Fibroblast of lung (primary cell): ENCODE data around the gene TMEM217. TPM values are rescaled to one million over a fixed set of nuclear protein-coding genes. Genes with fewer than 3 reads are reported as not detected.

Experiments used
- DNase-seq, 2 donors: peaks; one replicate each; pipeline versions ENCODE4 v3.0.0 to v3.0.0-alpha.2; 2010; ENCODE audit warnings: low read depth in 2 of 2
- H2AFZ ChIP-seq: 2 replicates; pipeline ENCODE4 v1.5.1; 2012; ENCODE audit warnings: low read length, control low read depth, inconsistent platforms
- H3K27ac ChIP-seq: 2 replicates; pipeline ENCODE4 v1.5.1; 2011; ENCODE audit warnings: low read length, control low read depth; ENCODE audit not compliant: insufficient read depth
- H3K27me3 ChIP-seq: 2 replicates; pipeline ENCODE4 v1.5.1; 2011; ENCODE audit warnings: mild to moderate bottlenecking, low read length; ENCODE audit not compliant: control insufficient read depth, insufficient read depth
- H3K36me3 ChIP-seq: 2 replicates; pipeline ENCODE4 v1.5.1; 2011; ENCODE audit warnings: low read length; ENCODE audit not compliant: control insufficient read depth, insufficient read depth
- H3K4me1 ChIP-seq: 2 replicates; pipeline ENCODE4 v1.5.1; 2011; ENCODE audit warnings: low read length; ENCODE audit not compliant: control insufficient read depth, insufficient read depth; ENCODE audit errors: extremely low read depth
- H3K4me2 ChIP-seq: 2 replicates; pipeline ENCODE4 v1.5.1; 2011; ENCODE audit warnings: low read length, control low read depth; ENCODE audit not compliant: insufficient read depth; ENCODE audit errors: extremely low read depth
- H3K4me3 ChIP-seq, 4 experiments: fragments of 200-600 bp in 1 of 4; sonication (generic) in 1 of 4; replicated peaks in 1 of 4; 2 replicates each; pipeline ENCODE4 v1.5.1; 2011 to 2016; ENCODE audit warnings: low read length in 4 of 4, low read depth in 3 of 4, mild to moderate bottlenecking in 3 of 4, control low read depth in 2 of 4, inconsistent platforms in 1 of 4, mixed read lengths in 1 of 4; ENCODE audit not compliant: insufficient read depth in 1 of 4; ENCODE audit errors: control extremely low read depth in 1 of 4
- H3K79me2 ChIP-seq: 2 replicates; pipeline ENCODE4 v1.5.1; 2012; ENCODE audit warnings: mild to moderate bottlenecking, low read length, inconsistent platforms; ENCODE audit not compliant: control insufficient read depth, insufficient read depth
- H3K9ac ChIP-seq: 2 replicates; pipeline ENCODE4 v1.5.1; 2011; ENCODE audit warnings: mild to moderate bottlenecking, low read length, control low read depth; ENCODE audit not compliant: insufficient read depth
- H3K9me3 ChIP-seq: 2 replicates; pipeline ENCODE4 v1.5.1; 2012; ENCODE audit warnings: low read depth, low read length; ENCODE audit not compliant: control insufficient read depth, insufficient read depth
- H4K20me1 ChIP-seq: 2 replicates; pipeline ENCODE4 v1.5.1; 2011; ENCODE audit warnings: low read length; ENCODE audit not compliant: control insufficient read depth, insufficient read depth; ENCODE audit errors: extremely low read depth
- CTCF ChIP-seq, 2 donors: IDR thresholded peaks in 1 of 2; conservative IDR thresholded peaks in 1 of 2; 1 replicate in 1 of 2; 2 replicates in 1 of 2; pipeline ENCODE4 v1.5.1; 2011 to 2012; ENCODE audit warnings: low read length in 2 of 2, control low read depth in 1 of 2, inconsistent platforms in 1 of 2, low read depth in 1 of 2, mild to moderate bottlenecking in 1 of 2
- EZH2 ChIP-seq: IDR thresholded peaks from 2 replicates; pipeline ENCODE4 v1.5.1; 2012; ENCODE audit warnings: low read length, control low read depth, mild to moderate bottlenecking; ENCODE audit errors: missing control alignments
- polyA plus RNA-seq, 2 donors: library from polyadenylated mRNA; depleted of rRNA in 1 of 2; stranded (reverse) in 1 of 2; unstranded in 1 of 2; fragments of >200 nt; gene quantifications; 2 replicates each; pipeline ENCODE4 v1.2.1, GENCODE V29; 2011 to 2012; ENCODE audit warnings: missing spikeins in 1 of 2
- total RNA-seq: library from RNA; depleted of rRNA; stranded (reverse); fragments of >200 nt; gene quantifications from 2 replicates; pipeline ENCODE4 v1.2.1, GENCODE V29; 2014

Gene TMEM217
- total and polyA plus RNA-seq, 2 donors (not counting 1 experiment from before 2014, with no cell fraction given) = 3.1 to 4.0 TPM

- Histone ChIP-seq H3K4me3 (no peak overlapping the region), H3K27ac (no peak overlapping the region), H3K4me1 (no peaks in the 10 kb centered on the region), H3K36me3 (no peaks in the 10 kb centered on the region), H3K9ac (no peak overlapping the region), H3K27me3 (peaks cover 5% of the 10 kb centered on the region), H3K9me3 (no peaks in the 10 kb centered on the region), H3K4me2 (no peak overlapping the region), H4K20me1 (no peaks in the 10 kb centered on the region), H2AFZ (no peak overlapping the region), H3K79me2 (no peaks in the 10 kb centered on the region)
- no peak for TF ChIP-seq EZH2
- no peak for TF ChIP-seq CTCF (conservative IDR thresholded peaks at IDR 0.05 in 1 of 2, IDR thresholded peaks at IDR 0.05 in 1 of 2; ENCODE audit: low read depth in 1 of 2, low read length in 2 of 2)
- no peak for DNase-seq
These were observed 51.3 kb downstream of the TMEM217 start for GRCh38 chr6:37206622-37207021.

GRCh38 chr6:37205997-37206340, 52.0 kb downstream of the TMEM217 start:
- Histone ChIP-seq H3K4me2 (no peak overlapping the region), H3K9ac (no peak overlapping the region), H3K27me3 (peaks cover 8% of the 10 kb centered on the region), H4K20me1 (no peaks in the 10 kb centered on the region), H3K4me3 (no peak overlapping the region), H3K79me2 (no peaks in the 10 kb centered on the region), H2AFZ (no peak overlapping the region), H3K9me3 (no peaks in the 10 kb centered on the region), H3K27ac (no peak overlapping the region), H3K4me1 (no peaks in the 10 kb centered on the region), H3K36me3 (no peaks in the 10 kb centered on the region)
- DNase-seq = no peak
- no peak for TF ChIP-seq CTCF (conservative IDR thresholded peaks at IDR 0.05 in 1 of 2, IDR thresholded peaks at IDR 0.05 in 1 of 2; ENCODE audit: low read depth in 1 of 2, low read length in 2 of 2)
- TF ChIP-seq EZH2 = no peak

DNA sequence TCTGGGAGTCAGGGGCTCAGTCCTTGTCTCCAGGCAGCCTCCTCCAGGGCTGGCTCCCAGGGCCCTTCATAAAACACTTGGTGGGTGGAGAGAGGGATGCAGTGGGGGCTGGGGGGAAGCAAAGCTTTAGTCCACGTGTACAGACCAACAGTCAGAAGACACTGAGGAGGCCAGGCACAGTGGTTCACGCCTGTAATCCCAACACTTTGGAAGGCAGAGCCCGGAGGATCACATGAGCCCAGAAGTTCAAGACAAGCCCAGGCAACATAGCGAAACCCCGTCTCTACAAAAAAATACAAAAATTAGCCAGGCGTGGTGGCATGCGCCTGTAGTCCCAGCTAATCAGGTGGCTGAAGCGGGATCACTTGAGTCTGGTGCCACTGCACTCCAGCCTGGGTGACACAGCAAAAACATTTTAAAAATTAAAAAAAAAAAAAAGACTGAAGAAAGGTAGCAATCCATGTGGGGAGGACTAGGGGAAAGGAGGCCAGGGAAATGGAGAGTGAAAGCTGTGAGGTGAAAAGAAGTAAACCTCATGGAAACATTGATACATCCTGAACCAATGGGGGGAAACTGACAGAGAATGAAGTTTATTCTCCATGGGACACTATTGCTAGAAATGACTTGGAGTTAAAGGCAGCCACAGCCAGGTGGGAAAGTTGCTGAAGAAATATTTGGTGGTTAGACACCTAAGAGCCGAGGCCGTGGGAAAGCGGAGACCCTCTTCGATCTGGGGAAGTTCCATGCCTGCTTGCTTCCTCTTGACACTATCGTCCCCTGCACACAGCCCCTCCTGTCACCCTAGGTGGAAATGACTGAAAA, 52.6 kb downstream of the TMEM217 start:
- no peak overlapping the region for H3K9ac ChIP-seq
- H3K4me2 ChIP-seq = no peak overlapping the region
- H3K36me3 ChIP-seq = no peaks in the 10 kb centered on the region
- H2AFZ ChIP-seq = no peak overlapping the region
- no peaks in the 10 kb centered on the region for H3K4me1 ChIP-seq
- no peaks in the 10 kb centered on the region for H3K79me2 ChIP-seq
- no peaks in the 10 kb centered on the region for H4K20me1 ChIP-seq
- H3K9me3 ChIP-seq = no peaks in the 10 kb centered on the region
- H3K27ac ChIP-seq = no peak overlapping the region
- no peak for DNase-seq
- TF ChIP-seq EZH2 = no peak
- TF ChIP-seq CTCF (conservative IDR thresholded peaks at IDR 0.05 in 1 of 2, IDR thresholded peaks at IDR 0.05 in 1 of 2; ENCODE audit: low read depth in 1 of 2, low read length in 2 of 2) = no peak
- H3K27me3 ChIP-seq = peaks cover 8% of the 10 kb centered on the region
- H3K4me3 ChIP-seq = no peak overlapping the region
